Measurements from ENCODE around the gene ITGA6. TPM values are rescaled to one million over a fixed set of nuclear protein-coding genes. Genes with fewer than 3 reads are reported as not detected.

Gene ITGA6
- 0.30 TPM for polyA plus RNA-seq (2012; ENCODE audit: low read depth, missing spikeins)

GRCh38 chr2:172427256-172427989 lies at the start of gene ITGA6:
Gene ITGA6 (plus strand): TSS chr2:172427586.
- DNase-seq (ENCODE audit: insufficient read length, low spot score) = peak; percentile 37
- FAIRE-seq = no peak
- TF ChIP-seq POLR2AphosphoS5 (IDR thresholded peaks at IDR 0.05; ENCODE audit: low read depth, low read length) (no peak), POU2F2 (IDR thresholded peaks at IDR 0.05; ENCODE audit: low read depth, low read length) (no peak), POLR2A (IDR thresholded peaks at IDR 0.05; ENCODE audit: low read depth, low read length) (no peak), PAX5 (IDR thresholded peaks at IDR 0.05; ENCODE audit: insufficient read depth, low read length, severe bottlenecking) (no peak)

GRCh38 chr2:172380436-172381274 lies 46.7 kb upstream of the ITGA6 start:
- FAIRE-seq = no peak
- no peak for DNase-seq (ENCODE audit: insufficient read length, low spot score)
- TF ChIP-seq POU2F2 (IDR thresholded peaks at IDR 0.05; ENCODE audit: low read depth, low read length) (no peak), TAF1 (IDR thresholded peaks at IDR 0.05; ENCODE audit: low read depth, low read length) (no peak), POLR2A (IDR thresholded peaks at IDR 0.05; ENCODE audit: low read depth, low read length) (no peak), SPI1 (IDR thresholded peaks at IDR 0.05; ENCODE audit: low read depth, low read length) (no peak), PAX5 (IDR thresholded peaks at IDR 0.05; ENCODE audit: insufficient read depth, low read length, severe bottlenecking) (no peak), POLR2AphosphoS5 (IDR thresholded peaks at IDR 0.05; ENCODE audit: low read depth, low read length) (no peak)

GRCh38 chr2:172381275-172382027 lies 45.9 kb upstream of the ITGA6 start:
- FAIRE-seq (no peak), DNase-seq (ENCODE audit: insufficient read length, low spot score) (no peak)
- TF ChIP-seq POLR2A (IDR thresholded peaks at IDR 0.05; ENCODE audit: low read depth, low read length) (no peak), PAX5 (IDR thresholded peaks at IDR 0.05; ENCODE audit: insufficient read depth, low read length, severe bottlenecking) (no peak), TAF1 (IDR thresholded peaks at IDR 0.05; ENCODE audit: low read depth, low read length) (no peak), POU2F2 (IDR thresholded peaks at IDR 0.05; ENCODE audit: low read depth, low read length) (no peak), POLR2AphosphoS5 (IDR thresholded peaks at IDR 0.05; ENCODE audit: low read depth, low read length) (no peak), SPI1 (IDR thresholded peaks at IDR 0.05; ENCODE audit: low read depth, low read length) (no peak)

- no peak for FAIRE-seq
- no peak for DNase-seq (ENCODE audit: insufficient read length, low spot score)
- TF ChIP-seq TAF1 (IDR thresholded peaks at IDR 0.05; ENCODE audit: low read depth, low read length) = no peak
- TF ChIP-seq SPI1 (IDR thresholded peaks at IDR 0.05; ENCODE audit: low read depth, low read length) = no peak
- no peak for TF ChIP-seq POLR2A (IDR thresholded peaks at IDR 0.05; ENCODE audit: low read depth, low read length)
- TF ChIP-seq PAX5 (IDR thresholded peaks at IDR 0.05; ENCODE audit: insufficient read depth, low read length, severe bottlenecking) = no peak
- TF ChIP-seq POU2F2 (IDR thresholded peaks at IDR 0.05; ENCODE audit: low read depth, low read length) = no peak
- TF ChIP-seq POLR2AphosphoS5 (IDR thresholded peaks at IDR 0.05; ENCODE audit: low read depth, low read length) = no peak
Observed at GRCh38 chr2:172387361-172387760, 40.0 kb upstream of the ITGA6 start.

- FAIRE-seq (no peak), DNase-seq (ENCODE audit: insufficient read length, low spot score) (no peak)
- no peak for TF ChIP-seq POU2F2 (IDR thresholded peaks at IDR 0.05; ENCODE audit: low read depth, low read length)
Observed at GRCh38 chr2:172389685-172390339, 37.6 kb upstream of the ITGA6 start.

- DNase-seq (ENCODE audit: insufficient read length, low spot score) = no peak
- no peak for TF ChIP-seq TAF1 (IDR thresholded peaks at IDR 0.05; ENCODE audit: low read depth, low read length)
- no peak for FAIRE-seq
Observed at GRCh38 chr2:172394002-172394401, 33.4 kb upstream of the ITGA6 start.

GRCh38 chr2:172395503-172395902 lies 31.9 kb upstream of the ITGA6 start:
- no peak for FAIRE-seq
- DNase-seq (ENCODE audit: insufficient read length, low spot score) = no peak
- no peak for TF ChIP-seq SPI1 (IDR thresholded peaks at IDR 0.05; ENCODE audit: low read depth, low read length)
- no peak for TF ChIP-seq TAF1 (IDR thresholded peaks at IDR 0.05; ENCODE audit: low read depth, low read length)

- no peak for DNase-seq (ENCODE audit: insufficient read length, low spot score)
- no peak for FAIRE-seq
- TF ChIP-seq PAX5 (IDR thresholded peaks at IDR 0.05; ENCODE audit: insufficient read depth, low read length, severe bottlenecking) (no peak), POLR2A (IDR thresholded peaks at IDR 0.05; ENCODE audit: low read depth, low read length) (no peak), TAF1 (IDR thresholded peaks at IDR 0.05; ENCODE audit: low read depth, low read length) (no peak), POLR2AphosphoS5 (IDR thresholded peaks at IDR 0.05; ENCODE audit: low read depth, low read length) (no peak), POU2F2 (IDR thresholded peaks at IDR 0.05; ENCODE audit: low read depth, low read length) (no peak), SPI1 (IDR thresholded peaks at IDR 0.05; ENCODE audit: low read depth, low read length) (no peak)
Observed at GRCh38 chr2:172397148-172397834, 30.1 kb upstream of the ITGA6 start.

- DNase-seq (ENCODE audit: insufficient read length, low spot score) (no peak), FAIRE-seq (no peak)
- TF ChIP-seq SPI1 (IDR thresholded peaks at IDR 0.05; ENCODE audit: low read depth, low read length) (no peak), POU2F2 (IDR thresholded peaks at IDR 0.05; ENCODE audit: low read depth, low read length) (no peak)
Observed at GRCh38 chr2:172398440-172398839, 28.9 kb upstream of the ITGA6 start.
